CD1c-positive myeloid dendritic cell (primary cell): Measurements from ENCODE around the gene ZSCAN10.

Source experiments
- DNase-seq: peaks from one replicate; pipeline ENCODE4 v3.0.0-alpha.2; 2016; ENCODE audit errors: extremely low spot score

The ZSCAN10 gene

DNA sequence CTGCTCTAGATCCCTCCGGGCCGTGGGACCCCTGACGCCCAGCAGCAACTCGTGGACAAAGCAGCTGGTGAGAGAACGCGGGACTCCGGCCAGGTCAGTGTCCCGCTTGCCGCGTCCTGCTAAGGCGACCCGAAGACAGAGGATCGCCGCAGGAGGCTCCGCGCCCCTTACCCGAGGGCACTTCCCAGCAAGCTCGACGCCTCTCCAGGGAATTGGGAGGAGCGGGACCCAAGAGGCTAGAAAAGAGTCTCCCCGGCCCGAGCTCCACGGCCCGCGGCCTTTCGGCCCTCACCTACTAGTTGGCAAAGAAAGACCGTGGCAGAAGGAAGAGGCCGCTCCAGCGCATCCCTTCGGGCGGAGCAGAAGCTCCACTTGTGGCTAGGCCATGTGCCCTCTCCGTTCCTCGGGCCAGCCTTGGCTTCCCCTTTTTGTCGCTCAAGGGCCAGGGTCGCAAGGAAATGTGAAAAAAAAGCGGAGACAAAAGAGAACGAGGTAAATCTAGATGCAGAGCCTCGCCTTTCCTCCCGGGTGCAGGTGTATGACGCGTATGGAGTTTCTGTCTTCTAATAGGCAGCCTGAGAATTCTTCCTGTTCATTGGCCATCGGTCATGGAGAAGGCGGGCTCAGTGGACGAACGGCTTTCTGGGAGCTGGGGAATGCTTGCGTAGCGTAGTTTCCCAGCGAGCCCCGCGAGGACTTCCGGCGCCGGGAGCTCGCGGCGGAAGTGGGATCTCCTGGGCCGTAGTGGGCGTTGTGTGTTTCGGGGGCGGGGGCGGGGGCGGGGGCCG lies 35.4 kb upstream of the ZSCAN10 start, which contains the start of gene ZNF213:
Gene ZNF213 (plus strand): TSS at position 692 of the 788 bp plus-strand sequence. CDS start 2,252 bp downstream, outside the sequence.
- peak; percentile 97 for DNase-seq

DNA sequence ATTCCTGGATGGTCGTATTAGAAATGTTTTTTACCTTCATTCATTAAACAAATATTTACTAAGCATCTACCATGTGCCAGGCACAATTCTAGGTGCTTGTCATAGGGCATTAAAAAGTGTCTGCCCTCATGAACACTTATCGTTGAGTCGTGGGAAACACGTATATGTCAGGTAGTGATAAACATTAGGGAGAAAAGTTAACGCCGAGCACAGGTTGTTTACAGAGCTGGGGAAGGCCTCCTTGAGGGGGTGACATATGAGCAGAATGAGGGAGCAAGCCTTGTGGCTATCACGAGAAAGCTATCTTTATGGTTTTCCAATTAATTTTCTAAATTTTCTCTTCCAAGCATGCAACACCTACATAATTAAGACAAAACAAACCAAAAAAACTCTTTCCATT lies 34.8 kb upstream of the ZSCAN10 start:
- DNase-seq = no peak

DNA sequence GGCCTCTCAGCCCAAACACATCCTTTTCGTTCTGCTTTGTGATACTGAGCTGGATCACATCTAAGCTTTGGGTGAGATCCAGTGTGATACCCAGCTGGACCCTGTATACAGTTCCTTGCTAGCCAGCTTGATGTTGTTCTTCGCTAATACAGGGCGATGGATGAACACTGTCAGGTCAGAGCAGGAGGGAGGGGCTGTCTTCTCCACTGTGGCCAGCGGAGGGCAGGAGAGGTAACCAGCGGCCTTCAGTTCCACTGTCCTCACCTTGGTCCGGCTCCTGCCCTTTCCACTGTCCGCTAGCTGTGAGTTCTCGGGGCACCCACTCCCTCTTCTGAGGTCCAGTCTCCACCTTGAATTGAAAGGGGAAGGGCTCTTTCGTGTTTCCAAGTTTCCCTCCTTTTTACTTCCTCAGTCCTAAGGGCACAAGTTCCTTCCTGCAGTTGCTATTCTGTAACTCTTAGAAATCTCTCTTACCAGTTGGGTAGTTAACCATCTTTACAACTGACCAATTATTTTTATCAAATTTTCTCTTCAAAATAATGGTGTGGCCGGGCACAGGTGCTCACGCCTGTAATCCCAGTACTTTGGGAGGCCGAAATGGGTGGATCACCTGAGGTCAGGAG lies 32.8 kb upstream of the ZSCAN10 start:
- peak; percentile 48 for DNase-seq

DNA sequence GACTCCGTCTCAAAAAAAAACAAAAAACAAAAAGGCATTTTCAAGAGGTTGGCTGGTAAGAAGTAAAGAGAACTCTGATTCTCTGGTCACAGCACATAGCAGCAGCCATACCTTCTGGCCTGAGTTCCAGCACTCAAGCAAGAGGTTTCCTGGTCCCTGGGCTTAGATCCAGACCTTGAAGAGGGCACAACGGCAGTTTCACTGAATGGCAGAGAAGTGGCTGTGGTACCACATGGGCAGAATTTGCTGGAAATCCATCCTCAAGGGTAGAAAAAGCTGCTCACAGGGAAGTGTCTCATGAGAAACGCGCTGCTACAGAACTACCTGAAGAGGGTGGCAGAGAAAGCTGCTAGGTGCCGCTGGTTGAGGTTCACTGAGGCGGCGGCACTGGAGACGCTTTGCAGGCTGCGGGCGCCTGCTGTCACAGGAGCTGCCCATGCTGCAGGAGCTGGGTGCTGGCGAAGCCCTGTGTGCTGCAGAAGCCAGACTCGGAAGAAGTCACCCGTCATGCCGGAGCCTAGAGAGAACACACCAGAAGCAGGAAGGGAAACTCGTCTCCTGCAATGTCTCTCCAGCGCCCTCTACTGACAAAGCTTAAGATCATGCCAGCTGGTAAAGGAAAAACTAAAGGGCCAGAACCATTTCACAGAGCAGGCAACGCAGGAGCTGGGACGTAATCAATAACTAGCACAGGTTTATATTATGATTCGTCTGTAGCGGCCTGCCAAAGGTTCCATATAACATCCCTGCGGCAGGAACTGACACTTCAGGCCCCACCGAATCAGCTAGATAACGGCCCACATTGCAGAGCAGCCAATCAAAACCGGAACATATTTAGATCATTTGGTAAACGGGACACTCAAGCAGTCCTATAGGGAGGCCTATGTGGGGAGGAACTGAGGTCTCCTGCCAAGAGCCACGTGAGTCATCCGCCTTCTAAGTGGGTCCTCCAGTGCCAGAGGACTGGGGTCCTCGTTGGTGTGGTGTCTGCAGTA lies 30.3 kb upstream of the ZSCAN10 start:
- DNase-seq = peak; percentile 93

DNA sequence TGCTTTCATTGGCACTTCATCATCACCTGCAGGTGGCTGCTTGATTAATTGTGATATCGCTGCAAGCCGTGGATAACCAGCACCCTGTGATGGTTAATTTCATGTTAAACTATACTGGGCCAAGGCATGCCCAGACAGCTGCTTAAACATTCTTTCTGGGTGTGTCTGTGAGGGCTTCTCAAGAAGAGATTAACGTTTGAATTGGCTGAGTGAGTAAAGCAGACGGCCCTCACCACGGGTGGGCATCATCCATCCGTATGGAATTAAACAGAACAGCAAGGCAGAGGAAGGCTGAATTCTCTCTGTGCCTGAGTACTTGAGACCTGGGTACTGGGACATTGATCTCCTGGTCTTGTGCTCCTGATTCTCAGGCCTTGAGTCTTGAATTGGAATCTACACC lies 28.7 kb upstream of the ZSCAN10 start:
- no peak for DNase-seq

DNA sequence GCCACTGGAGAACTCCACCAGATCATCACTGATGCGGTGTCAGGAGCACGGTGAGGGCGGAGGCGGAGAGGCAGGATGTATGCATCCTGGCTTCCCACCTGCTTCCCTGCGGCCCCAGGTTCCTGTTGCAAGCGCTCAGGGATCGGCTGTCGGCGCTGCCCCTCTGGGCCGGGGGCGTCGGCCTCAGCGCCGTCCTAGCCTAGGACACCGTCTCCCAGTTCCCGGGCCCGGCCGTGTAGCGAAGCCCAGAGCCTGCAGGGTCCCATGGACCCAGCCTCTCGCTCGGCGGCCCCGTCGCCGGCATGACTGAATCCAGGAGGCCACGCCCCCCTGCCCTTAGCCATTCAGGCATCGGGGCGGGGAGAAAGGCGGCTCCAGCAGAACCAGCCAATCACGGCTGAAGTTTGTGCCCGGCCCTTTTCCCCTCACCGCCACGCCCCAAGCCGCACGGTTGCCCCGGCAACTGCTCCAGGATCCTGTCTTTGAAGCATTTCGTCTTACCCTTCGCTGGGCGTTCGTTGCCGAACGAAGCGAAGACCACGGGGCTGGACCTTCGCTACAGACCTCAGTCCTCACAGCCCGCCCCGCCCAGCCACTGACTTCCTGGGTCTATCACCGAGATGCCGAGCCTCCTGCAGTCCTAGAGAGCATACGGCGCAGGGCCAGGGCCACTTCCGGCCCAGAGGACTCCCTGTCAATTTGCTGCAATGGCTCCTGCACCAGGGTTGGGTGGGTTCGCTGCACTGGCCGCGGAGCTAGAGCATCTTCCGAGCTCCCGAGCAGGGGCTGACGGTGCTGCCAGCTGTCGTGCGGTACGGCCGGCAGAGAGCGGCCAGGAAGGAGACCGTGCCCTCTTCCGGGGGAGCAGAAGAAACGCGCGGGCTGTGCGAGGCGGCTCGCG lies 25.1 kb upstream of the ZSCAN10 start:
- DNase-seq = peak; percentile 98

DNA sequence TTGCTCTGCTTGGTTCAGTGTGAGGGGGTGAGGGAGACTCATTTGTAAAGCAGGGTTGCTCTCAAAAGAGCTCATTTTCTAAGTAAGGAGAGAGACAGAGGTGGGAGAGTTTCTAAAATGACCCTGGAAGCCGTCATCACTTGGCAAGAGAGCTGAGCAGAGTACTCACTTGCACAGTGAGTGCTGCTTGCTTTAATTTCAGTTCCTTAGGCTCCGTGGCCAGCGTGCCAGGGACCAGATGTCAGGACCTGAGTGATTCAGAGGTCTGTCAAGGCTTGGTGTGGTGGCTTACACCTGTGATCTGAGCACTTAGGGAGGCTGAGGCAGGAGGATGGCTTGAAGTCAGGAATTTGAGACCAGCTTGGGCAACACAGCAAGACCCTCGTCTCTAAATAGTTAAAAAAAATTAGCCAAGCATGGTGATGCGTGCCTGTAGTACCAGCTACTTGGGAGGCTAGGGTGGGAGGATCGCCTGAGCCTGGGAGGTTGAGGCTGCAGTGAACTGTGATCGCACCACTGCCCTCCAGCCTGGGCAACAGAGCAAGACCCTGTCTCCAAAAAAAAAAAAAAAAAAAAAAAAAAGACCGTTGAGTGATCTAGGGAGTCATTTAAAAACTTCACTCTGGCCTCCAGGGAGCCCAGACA lies 24.0 kb upstream of the ZSCAN10 start:
- DNase-seq = no peak

DNA sequence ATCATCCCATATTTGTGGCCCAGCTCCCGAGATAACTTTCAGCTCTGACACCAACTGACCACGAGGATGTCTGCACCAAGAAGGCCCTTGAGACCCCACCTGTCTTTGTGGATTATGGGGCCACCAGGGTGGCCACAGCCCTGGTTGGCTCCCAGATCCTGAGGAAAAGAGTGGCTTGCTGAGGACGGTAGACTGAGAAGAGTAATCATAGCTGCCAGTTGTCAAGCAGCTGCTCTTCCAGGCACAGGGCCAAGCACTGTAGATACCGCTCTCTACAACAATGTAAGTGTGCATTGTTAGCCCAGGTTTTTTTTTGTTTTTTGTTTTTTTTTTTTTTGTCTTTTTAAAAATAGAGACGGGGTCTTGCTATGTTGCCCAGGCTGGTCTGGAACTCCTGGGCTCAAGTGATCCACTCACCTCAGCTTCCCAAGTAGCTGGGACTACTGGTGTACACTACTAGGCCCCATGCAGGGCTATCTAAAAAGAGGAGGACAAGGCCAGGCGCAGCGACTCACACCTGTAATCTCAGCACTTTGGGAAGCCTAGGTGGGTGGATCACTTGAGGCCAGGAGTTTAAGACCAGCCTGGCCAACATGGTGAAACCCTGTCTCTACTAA lies 22.9 kb upstream of the ZSCAN10 start:
- DNase-seq = no peak

DNA sequence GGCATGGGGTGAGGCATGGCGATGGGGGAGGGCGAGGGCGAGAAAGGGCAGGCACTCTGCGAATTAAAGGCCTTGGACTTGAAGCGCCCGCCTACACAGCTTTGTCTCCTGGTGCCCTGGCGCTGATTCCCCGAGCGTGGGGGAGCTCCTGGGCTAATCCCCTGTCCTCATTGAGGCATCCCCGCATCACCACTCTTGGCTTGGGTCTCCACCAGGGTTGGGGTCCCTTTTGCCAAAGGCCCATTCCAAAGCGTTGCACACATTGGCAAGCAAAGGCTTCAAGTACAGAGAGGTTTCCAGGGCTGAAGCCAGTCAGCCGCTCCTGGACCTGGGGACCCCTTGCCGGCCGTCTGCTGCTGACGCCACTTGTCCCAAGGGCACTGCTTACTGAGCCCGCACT lies 21.3 kb upstream of the ZSCAN10 start:
- no peak for DNase-seq

DNA sequence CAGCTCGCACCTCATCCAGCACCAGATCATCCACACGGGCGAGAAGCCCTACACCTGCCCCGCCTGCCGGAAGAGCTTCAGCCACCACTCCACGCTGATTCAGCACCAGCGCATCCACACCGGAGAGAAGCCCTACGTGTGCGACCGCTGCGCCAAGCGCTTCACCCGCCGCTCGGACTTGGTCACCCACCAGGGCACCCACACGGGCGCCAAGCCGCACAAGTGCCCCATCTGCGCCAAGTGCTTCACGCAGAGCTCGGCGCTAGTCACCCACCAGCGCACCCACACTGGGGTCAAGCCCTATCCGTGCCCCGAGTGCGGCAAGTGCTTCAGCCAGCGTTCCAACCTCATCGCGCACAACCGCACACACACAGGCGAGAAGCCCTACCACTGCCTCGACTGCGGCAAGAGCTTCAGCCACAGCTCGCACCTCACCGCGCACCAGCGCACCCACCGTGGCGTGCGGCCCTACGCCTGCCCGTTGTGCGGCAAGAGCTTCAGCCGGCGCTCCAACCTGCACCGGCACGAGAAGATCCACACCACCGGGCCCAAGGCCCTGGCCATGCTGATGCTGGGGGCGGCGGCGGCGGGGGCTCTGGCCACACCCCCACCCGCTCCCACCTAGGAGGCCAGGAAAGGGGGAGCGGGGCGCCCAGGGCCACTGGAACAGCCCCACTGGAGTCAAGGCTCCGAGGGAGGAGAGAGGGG lies 20.8 kb upstream of the ZSCAN10 start:
- no peak for DNase-seq

DNA sequence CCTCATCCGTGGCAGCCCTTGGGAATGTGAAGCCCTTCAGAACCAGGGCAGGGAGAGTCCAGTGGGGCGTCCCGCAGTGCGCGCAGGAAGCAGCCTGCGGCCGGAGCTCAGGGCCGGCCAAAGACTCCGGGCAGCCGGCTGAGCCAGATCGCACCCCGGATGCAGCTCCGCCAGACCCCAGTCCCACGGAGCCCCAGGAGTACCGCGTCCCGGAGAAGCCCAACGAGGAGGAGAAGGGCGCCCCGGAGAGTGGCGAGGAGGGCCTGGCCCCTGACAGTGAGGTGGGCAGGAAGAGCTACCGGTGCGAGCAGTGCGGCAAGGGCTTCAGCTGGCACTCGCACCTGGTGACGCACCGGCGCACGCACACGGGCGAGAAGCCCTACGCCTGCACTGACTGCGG lies 20.2 kb upstream of the ZSCAN10 start:
- no peak for DNase-seq

DNA sequence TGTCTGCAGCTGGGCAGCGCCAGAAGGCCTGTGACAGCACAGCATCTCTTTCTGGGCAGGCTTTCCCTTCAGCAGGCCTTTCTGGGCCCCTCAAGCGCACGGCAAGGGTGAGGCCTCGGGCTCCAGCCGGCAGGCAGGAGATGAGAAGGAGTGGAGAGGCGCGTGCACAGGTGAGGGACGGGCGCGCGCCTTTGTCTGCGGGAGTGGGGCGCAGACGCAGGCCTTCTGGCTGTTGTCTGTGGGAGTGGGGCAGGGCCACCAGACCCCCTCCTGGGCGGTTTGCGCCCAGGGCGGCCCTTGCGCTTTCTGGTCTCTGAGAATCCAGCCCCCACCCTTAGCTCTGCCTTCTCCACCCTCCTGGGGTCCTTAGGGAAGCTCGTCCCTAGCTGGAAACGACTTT lies 19.8 kb upstream of the ZSCAN10 start:
- DNase-seq = no peak

DNA sequence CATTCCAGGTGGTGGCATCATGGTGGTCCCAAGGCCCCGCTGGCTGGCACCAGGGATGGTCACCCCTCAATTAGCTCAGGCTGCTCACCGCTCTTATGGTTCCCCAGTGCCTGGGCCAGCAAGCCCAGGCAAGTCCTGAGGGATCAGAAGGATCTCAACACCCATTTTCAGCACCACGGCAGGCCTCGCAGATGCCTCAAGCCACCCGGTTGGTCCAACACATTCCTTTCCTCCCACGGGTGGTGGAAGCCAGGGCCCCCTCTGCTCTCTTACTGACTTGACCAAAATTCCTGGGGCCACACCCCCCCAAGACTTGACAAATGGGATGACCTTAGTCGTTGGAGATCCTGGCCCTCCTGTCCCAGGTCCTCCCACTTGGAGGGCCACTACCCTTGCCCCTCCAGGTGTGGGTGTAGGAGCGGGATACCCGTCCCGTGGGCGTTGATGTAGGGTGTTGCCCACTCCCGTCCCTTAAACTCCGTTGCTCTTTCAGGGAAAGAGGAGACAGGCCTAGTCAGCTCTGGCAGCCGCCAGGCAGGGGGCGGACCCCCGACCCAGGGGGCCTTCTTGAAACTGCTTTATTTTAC lies 19.2 kb upstream of the ZSCAN10 start:
- DNase-seq = no peak

DNA sequence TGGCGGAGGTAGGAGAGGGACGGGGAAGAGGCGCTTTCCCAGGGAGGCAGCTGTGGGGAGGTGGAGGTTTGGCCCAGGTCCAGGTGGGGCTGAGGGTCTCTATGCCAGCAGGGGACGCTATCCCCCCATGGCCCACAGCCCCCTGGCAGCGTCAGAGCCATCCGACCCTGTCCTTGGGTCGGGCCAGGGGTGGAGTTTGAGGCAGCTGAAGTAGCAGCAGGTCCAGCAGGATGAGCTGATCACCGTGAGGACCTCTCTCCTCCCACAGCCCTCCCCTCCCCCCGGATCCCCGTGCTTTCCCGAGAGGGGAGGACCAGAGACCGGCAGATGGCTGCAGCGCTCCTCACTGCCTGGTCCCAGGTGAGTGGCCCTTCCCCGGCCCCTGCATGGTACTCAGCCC lies 16.5 kb upstream of the ZSCAN10 start:
- DNase-seq = no peak

DNA sequence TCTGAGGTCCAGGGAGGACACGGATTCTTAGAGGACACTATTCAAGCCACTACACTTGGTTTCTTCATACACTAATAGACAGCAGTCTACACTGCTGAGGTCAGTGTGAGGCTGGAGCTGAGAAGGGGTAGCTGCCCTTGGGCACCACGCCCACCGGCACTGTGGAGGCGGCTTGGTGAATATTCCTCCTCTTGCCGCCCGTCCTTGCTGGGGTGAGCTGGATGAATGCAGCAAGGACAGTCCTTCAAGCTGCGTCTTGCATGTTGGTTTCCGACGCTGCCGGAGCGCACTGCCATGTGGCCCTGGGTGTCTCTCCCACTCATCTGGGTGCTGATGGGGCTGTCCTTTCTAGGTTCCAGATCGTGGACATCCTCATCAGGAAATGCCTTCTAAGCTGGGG lies 15.9 kb upstream of the ZSCAN10 start:
- no peak for DNase-seq

DNA sequence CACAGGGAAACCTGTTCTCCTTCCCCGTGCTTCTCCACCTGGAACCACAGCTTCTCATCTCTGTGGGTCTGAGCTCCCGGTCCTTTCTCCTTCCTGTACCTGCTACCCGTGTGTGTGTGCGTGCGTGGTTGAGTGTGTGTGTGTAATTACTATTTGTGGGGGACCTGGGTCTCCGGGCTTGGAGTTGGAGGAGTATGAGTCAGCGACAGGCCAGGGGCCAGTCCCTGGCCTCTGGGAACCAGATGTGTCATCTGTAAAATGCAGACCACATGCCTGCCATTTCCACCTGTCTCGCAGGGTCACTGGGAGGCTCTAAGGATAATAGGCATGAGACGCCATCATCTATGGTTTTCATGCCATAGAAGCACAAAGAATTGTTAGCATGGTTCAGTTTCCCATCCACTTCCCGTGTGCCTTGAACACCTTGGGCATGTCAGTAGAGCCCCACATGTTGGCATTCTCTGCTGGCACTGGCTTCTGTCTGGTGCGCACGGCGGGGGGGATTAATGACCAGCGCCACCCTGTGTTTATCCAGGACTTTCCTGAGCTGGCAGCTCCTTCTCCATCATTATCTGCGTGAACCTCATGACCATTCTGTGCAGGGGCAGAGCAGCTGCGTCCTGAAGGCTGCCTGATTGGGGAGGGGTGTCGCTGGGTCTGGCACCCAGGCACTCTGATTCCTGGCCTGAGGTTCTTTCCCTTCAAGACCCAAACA lies 14.8 kb upstream of the ZSCAN10 start:
- DNase-seq = no peak

DNA sequence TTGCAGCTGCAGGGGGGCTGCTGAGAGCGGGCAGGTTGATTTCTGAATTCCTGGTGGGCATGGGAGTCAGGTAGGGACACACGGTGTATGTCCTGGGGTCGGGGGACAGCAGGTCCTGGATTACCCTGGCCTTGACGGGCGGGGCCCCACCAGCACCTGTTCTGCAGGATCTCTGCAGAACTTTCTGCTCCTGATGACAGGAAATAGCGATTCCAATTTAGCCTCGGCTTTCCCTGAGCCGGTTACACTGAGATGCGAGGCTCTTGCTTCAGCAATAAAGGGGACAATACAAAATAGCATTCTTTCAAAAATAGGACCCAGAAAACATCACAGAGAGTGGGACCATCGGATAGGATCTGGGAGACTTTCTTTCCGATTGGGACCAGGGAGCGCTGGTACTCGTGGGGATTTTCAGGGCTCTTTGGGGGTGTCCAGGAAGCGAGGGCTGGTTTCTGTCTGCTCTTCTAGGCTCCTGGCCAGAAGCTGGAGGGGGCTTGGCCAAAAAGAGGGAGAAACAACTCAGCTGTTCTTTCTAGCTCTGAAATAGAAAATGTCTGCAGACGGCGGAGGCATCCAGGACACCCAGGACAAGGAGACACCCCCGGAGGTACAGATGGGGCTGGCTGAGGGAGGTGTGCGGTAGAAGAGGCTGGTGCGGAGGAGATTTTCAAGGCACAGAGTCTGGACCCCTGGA lies 13.9 kb upstream of the ZSCAN10 start:
- DNase-seq = no peak
